ENCODE data around the gene ENPP5.
"Not testable (repeated sequence)": the region's sequence is repeated elsewhere in the genome, so short reads cannot be mapped to it uniquely, and the experiment has no call there.

The ENPP5 gene

DNA sequence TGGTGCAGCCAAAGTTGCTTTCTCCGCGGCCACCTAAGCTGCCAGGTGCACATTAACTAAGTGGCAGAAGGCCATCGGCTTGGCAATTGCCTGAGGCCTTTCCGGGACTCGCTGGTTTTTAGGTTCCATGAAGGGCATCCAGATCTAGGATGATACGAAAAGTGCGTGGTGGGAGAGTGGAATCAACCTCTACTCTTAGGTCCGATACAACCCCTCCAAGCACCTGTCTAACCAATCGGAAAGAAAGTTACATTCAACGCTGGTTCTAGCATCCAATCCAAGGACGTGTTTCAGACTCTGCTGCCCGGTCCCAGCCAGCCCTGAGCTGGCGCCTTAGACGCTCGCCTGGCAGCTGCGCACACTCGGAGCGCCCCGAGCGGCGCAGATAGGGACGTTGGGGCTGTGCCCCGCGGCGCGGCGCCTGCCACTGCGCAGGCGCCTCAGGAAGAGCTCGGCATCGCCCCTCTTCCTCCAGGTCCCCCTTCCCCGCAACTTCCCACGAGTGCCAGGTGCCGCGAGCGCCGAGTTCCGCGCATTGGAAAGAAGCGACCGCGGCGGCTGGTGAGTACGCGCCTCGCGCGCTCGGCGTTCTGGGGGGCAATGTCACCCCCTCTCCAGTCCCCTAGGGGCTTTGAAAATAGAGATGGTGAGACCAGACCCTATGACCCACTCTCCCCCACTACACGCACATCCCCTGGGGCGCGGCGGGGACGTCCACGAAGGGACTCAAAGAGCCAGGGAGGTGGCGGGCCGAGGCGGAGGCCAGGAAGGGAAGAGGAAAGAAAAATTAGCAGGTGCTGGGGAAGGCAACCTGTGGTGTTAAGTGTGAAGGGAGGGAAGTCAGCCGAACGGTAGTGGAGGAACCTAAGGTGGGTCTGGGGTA lies 40.9 kb downstream of the ENPP5 start, which contains the start of gene ENPP4:
Gene ENPP4 (plus strand): TSS at position 361 of the 883 bp plus-strand sequence. CDS start 9,595 bp downstream, outside the sequence.
- TF ChIP-seq, protein P1, sequence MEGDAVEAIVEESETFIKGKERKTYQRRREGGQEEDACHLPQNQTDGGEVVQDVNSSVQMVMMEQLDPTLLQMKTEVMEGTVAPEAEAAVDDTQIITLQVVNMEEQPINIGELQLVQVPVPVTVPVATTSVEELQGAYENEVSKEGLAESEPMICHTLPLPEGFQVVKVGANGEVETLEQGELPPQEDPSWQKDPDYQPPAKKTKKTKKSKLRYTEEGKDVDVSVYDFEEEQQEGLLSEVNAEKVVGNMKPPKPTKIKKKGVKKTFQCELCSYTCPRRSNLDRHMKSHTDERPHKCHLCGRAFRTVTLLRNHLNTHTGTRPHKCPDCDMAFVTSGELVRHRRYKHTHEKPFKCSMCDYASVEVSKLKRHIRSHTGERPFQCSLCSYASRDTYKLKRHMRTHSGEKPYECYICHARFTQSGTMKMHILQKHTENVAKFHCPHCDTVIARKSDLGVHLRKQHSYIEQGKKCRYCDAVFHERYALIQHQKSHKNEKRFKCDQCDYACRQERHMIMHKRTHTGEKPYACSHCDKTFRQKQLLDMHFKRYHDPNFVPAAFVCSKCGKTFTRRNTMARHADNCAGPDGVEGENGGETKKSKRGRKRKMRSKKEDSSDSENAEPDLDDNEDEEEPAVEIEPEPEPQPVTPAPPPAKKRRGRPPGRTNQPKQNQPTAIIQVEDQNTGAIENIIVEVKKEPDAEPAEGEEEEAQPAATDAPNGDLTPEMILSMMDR (IDR thresholded peaks at IDR 0.05; ENCODE audit: low read depth, low read length): no peak

DNA sequence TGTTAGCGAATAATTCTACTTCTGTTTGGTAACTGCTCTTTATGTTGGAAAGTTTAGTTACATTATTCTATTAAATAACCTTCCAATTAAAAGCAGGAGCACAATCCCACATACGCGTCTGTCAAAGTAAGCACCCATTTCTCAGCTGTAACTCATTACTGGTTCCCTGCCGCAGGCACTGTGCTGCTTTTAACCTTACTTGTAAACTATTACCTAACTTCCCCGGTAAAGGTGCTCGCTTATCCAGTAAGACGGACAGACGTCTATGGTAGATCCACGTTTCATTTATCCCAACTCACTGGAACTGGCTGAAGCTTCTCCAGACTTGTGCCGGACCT lies 41.5 kb downstream of the ENPP5 start:
- TF ChIP-seq, protein P1 (IDR thresholded peaks at IDR 0.05; ENCODE audit: low read depth, low read length): no peak
- H3K4me3 ChIP-seq (ENCODE audit: low read depth, low read length): no peak overlapping the region

More for the DNA sequence above, 40.9 kb downstream of the ENPP5 start, which contains the start of gene ENPP4:
- H3K4me3 ChIP-seq (ENCODE audit: low read depth, low read length): no peak within 1 kb of the TSS

DNA sequence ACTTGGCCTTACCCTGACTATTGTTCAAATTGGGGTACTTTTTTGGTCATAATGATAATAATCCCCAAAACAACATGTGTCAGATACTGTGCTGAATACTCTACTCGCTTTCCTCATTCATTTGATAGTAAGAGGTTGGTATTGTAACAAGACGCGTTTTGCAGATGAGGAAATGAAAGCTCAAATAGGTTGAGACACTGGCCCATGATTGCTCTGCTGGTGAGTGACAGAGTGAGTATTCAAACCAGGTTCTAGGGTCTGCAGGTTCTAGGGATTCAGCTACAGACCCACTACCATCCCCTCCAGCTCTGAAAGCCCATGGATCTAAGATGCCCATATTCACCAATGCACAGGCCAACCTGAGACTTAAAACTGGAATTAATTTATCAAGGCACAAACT lies 42.3 kb downstream of the ENPP5 start:
- no peak overlapping the region for H3K4me3 ChIP-seq (ENCODE audit: low read depth, low read length)
- TF ChIP-seq, protein P1 (IDR thresholded peaks at IDR 0.05; ENCODE audit: low read depth, low read length): no peak

DNA sequence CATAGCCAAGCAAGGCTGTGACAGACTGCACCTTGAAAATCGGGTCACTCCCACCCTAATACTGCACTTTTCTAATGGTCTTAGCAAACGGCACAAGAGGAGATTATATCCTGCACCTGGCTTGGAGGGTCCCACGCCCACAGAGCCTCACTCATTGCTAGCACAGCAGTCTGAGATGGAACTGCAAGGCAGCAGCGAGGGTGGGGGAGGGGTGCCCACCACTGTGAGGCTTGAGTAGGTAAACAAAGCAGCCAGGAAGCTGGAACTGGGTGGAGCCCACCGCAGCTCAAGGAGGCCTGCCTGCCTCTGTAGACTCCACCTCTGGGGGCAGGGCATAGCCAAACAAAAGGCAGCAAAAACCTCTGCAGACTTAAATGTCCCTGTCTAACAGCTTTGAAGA lies 51.1 kb downstream of the ENPP5 start:
- H3K4me3 ChIP-seq (ENCODE audit: low read depth, low read length): not testable (repeated sequence)

DNA sequence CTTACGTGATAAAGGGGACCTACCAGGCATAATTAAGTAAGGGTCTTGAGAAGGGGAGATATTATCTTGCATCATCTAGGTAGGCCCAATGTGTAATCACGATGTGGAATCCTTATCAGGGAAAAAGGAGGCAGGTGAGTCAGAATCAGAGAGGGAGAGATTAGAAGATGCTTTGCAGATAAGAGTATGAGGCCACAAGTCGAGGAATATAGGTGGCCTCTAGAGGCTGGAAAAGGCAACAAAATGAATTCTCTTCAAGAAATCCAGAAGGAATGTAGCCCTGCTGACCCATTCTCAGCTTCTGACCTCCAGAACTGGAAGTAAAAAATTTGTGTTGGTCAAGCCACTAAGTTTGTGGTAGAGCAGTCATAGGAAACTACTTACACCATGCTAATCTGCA lies 51.9 kb downstream of the ENPP5 start:
- TF ChIP-seq, protein P1 (IDR thresholded peaks at IDR 0.05; ENCODE audit: low read depth, low read length): no peak
- H3K4me3 ChIP-seq (ENCODE audit: low read depth, low read length): no peak overlapping the region

DNA sequence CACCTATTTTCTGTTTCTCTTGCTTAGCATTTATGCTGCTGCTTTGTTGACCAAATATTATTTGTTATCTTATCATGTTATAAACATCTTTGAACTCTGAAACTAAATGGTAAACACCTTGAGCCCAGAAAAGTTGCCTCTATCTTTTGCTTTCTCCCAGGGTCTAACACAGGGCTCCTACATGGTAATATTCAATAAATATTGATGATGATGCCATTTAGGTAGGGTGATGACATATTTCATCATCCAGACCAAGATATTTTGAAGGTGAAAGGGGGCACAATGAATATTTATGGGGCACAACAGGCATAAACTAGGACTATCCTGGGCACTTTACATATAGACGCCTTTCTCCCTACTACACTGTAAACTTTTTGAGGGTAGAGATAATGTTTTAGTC lies 52.6 kb downstream of the ENPP5 start:
- TF ChIP-seq, protein P1 (IDR thresholded peaks at IDR 0.05; ENCODE audit: low read depth, low read length): no peak
- no peak overlapping the region for H3K4me3 ChIP-seq (ENCODE audit: low read depth, low read length)

DNA sequence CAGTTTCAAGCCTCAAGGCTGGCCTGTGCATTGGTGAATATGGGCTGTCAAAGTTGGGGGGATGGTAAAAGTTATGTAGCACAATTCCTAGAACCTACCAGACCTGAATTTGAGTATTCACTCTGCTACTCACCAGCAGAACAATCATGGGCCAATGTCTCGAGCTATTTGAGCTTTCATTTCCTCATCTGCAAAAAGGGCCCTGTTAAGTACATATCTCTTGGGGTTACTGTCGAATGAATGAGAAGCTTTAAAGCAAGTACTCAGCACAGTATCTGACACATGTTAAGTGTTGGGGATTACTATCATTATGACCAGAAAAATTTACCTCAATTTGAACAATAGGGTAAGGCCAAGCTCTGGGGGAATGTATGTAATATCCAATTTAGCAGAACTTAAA lies 54.5 kb downstream of the ENPP5 start:
- TF ChIP-seq, protein P1 (IDR thresholded peaks at IDR 0.05; ENCODE audit: low read depth, low read length): no peak
- H3K4me3 ChIP-seq (ENCODE audit: low read depth, low read length): no peak overlapping the region
